ENCODE results near the gene GALNT5.

The GALNT5 gene

GRCh38 chr2:157292853-157293252 lies 35.3 kb downstream of the GALNT5 start:
- DNase-seq, result no peak

DNA sequence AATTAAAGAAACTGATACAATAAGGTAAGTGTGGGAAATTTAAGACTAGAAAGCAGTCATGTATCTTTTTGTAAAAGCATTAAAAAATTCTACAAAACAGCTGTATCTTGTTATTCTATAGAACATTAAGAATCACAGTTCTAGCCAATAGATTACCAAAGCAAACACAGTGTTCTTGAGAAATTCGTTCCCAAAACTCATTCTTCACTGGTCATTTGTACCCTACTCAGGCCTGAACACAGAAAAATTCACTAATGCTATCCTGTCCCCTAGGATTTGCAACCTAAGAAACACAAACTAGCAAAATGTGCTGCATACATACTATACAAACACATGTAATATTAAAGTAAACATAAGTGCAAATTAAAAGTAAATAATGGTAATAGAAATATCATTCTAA lies 39.0 kb downstream of the GALNT5 start:
- DNase-seq, result no peak

DNA sequence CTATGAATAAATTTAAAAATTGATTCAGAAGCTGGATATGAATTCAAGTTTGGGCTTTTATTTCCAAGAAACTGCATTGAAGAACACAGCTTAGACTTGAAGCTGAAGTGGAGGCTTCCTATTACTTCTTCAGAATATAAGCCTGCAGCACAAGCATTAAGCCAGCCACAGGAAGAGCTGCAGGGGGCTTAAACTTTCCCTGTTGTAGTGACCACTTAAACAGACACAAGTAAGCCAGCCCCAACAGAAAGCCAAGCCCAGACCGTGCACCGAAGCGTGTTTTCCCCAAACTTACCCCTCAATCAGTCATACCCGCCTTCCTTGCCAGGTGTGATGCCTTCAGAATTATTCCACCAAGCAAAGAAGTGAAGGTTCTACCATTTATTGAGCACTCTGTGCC lies 39.5 kb downstream of the GALNT5 start:
- no peak for DNase-seq

DNA sequence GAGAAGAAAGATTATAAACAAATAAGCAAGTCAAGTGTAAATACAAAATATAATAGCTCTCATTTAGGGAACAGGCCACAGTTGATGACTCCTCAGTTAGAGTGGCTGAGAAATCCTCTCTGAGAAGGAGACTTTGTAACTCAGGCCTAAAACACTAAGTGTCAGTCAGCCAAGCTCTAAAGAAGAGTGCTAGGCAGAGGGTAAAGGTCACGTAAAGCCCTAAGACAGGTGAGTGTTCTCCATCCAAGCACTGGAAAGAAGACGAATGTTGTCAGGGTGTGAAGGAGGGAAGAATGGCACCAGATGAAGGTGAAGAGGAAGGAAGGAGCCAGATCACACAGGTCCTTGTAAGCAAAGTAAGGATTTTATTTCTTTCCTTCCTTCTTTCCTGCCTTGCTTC lies 43.8 kb downstream of the GALNT5 start:
- DNase-seq, result no peak

GRCh38 chr2:157302492-157303099 lies 45.1 kb downstream of the GALNT5 start:
- peak; percentile 88 for DNase-seq

DNA sequence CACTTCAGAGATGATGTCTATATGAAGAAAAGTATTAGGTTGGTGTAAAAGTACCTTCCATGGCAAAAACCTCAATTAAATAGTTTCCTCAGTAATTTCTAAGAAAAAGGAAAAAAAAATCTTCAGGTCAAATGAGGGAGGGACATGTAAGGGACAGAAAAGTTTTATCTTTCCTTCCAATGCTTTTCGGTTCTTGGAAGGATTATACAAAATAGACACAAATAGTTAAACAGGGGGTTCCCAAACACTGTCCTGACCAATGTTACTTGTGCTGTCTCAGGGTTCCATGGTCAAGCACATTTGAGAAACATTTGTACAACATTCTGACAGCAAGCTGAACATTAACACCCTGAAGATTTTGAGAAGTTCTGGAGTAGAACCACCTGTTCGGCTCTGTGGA lies 46.1 kb downstream of the GALNT5 start:
- DNase-seq, result no peak

- peak; percentile 94 for DNase-seq
These were observed 47.6 kb downstream of the GALNT5 start for GRCh38 chr2:157304811-157305722.

DNA sequence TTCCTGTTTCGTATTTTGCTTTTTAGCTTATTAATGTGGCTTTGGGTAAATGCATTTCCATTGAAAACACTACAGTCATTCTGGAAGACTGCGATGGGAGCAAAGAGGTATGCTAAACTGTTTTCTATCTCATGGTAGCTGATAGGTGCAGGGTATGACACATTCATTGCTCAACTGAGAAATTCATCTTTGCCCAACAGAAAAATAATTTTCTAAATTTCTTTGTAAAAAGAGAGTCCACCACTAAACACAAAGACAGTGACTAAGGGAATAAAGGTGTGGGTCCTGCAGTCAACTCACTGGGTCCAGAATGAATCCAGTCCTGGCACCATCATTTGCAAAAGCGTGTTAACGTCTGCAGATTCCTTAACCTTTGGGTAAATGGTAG lies 48.2 kb downstream of the GALNT5 start:
- no peak for DNase-seq

- no peak for DNase-seq
These were observed 49.5 kb downstream of the GALNT5 start for GRCh38 chr2:157307021-157307420.

DNA sequence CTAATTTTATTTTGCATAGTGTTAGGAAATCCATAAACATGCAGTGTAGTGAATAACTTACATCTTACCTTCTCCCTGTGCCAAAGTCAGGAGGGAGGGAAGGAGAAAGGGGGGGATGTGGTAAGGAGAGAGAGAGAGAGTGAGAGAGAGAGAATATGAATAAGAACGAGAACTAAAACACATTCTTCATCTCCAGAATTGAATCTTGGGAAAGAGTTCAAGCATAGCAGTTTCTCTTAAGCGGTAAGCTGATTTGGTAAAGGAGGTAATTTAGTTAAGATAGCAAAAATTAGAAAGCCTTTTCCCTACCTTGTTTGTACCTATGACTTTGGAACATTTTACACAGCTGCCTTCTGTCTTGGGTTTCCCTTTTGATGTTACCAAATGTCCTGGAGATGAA lies 52.4 kb downstream of the GALNT5 start:
- DNase-seq, result no peak

DNA sequence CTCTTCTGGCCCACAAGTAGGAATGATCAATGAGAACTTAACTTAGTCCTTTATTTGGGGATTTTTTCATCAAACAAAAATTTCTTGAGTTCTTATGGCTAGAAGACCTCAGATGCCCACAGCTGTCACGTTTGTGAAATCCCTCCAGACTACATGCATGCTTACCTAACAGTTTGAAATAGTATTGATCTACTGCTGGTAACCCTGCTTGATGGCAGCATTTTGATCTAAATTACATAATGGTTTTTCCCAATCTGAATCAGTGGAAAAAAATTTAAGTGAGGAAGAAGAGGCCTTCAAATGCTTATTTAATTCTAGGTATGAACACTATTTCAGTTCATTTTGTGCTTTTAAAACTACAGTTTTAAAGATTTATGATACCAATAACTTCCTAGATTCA lies 54.2 kb downstream of the GALNT5 start:
- no peak for DNase-seq

GRCh38 chr2:157312866-157313486 lies 55.5 kb downstream of the GALNT5 start:
- DNase-seq, result no peak

DNA sequence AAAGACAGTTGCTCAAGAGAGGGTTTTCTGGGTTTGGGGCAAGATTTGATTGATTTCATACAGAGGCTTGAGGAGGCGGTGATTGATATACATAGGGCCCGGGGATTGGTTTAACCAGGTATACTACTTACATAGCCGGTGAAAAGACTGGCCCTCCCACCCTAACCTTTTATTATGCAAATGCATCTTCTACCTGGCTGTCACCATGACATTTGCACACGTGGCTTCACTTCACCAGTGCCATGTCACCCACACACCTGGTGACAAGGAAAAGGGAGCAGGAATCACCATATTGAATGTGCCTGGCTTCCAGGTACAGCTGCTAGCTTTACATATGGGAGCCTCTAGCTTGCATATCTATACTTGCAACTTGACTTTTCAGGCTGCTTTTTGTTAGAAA lies 58.4 kb downstream of the GALNT5 start:
- DNase-seq, result no peak

DNA sequence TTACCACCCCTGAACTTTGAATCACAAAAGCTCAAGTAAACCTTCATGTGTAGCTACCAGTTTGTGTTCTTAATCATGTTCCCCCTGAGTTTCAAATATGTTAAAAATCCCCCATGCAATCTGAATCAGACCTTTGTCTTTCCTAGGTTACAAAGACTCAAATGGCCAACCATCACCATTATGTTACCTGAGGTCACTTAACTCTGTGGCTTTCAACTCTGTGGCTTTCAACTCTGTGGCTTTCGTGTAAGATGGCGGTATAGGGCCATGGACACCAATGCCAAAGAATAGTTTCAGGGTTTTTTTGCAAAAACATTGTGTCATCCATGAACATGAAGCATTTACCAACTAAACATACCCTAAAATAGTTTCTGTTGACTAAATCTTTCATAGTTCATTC lies 61.4 kb downstream of the GALNT5 start:
- no peak for DNase-seq

- DNase-seq, result no peak
These were observed 62.3 kb downstream of the GALNT5 start for GRCh38 chr2:157319795-157320194.

GRCh38 chr2:157320409-157320808 lies 62.9 kb downstream of the GALNT5 start:
- DNase-seq, result no peak

GRCh38 chr2:157321466-157321865 lies 64.0 kb downstream of the GALNT5 start:
- DNase-seq, result peak; percentile 50

- no peak for DNase-seq
These were observed 64.9 kb downstream of the GALNT5 start for GRCh38 chr2:157322432-157322831.

DNA sequence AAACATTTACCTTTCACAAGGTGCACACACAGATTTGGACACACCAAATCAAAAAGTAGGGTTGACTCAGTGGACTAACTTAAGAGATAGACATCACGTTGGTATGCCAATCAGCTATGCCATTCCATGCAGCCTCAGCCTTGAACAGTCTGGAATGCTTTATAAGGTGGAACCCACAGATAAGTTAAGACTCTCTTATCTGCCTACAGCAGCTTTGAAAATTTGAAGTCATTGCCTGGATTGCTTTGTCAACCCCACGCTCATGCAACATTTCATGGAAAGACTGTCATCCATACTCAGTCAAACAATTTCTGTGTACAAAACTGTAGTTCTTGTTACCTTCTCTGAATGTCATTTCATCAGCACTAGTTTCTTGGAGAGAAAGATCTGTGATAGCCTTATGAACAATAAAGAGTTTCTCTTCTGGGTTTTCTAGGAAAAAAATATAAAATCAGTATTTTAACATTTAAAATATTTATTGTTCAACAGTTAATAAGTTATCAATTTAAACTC lies 66.9 kb downstream of the GALNT5 start:
- DNase-seq, result no peak

DNA sequence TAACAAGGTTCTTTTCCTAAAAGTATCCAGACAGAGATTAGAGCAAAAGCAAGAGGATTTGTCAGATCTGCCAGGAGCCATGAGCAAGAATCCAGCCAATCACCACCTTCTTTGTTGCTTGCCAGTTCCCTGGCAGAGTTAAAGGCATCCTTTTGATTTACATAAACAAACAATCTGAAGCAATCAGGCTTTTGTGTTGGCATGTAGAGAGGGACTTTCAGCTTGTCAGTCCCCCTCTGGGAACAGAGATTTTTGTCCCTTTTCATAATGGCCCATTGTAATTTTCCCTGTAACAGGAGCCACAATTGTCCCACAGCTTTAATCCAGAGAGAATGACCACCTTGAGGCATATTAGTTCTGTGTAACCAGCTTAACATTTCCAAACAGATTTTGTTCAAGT lies 68.3 kb downstream of the GALNT5 start, which contains the start of gene ERMN:
Gene ERMN (minus strand): TSS at position 39 of the 400 bp plus-strand sequence. CDS start 182 bp downstream, outside the sequence.
- DNase-seq, result peak; percentile 56

GRCh38 chr2:157326698-157327097 lies 69.2 kb downstream of the GALNT5 start:
- peak; percentile 51 for DNase-seq

GRCh38 chr2:157327200-157327599 lies 69.7 kb downstream of the GALNT5 start:
- DNase-seq, result peak; percentile 91

- peak; percentile 97 for DNase-seq
These were observed 70.4 kb downstream of the GALNT5 start for GRCh38 chr2:157327621-157328500.
